Stimulated activated naive CD8-positive, alpha-beta T cell treated with anti-CD3 and anti-CD28 coated beads, Interleukin-15, amount 100 ng/mL, for 72 hours (primary cell): ENCODE data around the gene CMKLR1.
A peak's percentile ranks its signal among the peaks of the same experiment; 100 is the strongest.

Source experiments
- ATAC-seq: fragments of 150-1000 bp; cut with Tn5 transposase; 2 replicates; pipeline ENCODE4 v1.10.0; 2021; ENCODE audit warnings: mild to moderate bottlenecking, moderate library complexity
- DNase-seq, 2 donors: peaks; one replicate each; pipeline ENCODE4 v3.0.0; 2021 to 2022
- H3K27ac Mint-ChIP-seq, 2 donors: one replicate each; pipeline ENCODE4 v1.8.0; 2022; ENCODE audit warnings: mild to moderate bottlenecking in 2 of 2, mixed read lengths in 2 of 2, moderate library complexity in 2 of 2
- H3K27me3 Mint-ChIP-seq: one replicate; pipeline ENCODE4 v1.8.0; 2022; ENCODE audit warnings: mixed read lengths
- H3K4me1 Mint-ChIP-seq: one replicate; pipeline ENCODE4 v1.8.0; 2022; ENCODE audit warnings: mild to moderate bottlenecking, mixed read lengths
- H3K4me3 Mint-ChIP-seq, 2 donors: one replicate each; pipeline ENCODE4 v1.8.0; 2022; ENCODE audit warnings: mild to moderate bottlenecking in 2 of 2, mixed read lengths in 2 of 2, moderate library complexity in 1 of 2
- H3K9me3 Mint-ChIP-seq, 2 donors: one replicate each; pipeline ENCODE4 v1.8.0; 2022; ENCODE audit warnings: mixed read lengths in 2 of 2

CMKLR1 gene

GRCh38 chr12:108265505-108265904 is 73.6 kb downstream of the CMKLR1 start:
- Mint-ChIP-seq H3K4me3 (no peak overlapping the region), H3K27ac (no peak overlapping the region), H3K9me3 (peaks cover 8 to 33% of the 10 kb centered on the region in 2 donors), H3K27me3 (peaks cover 25% of the 10 kb centered on the region), H3K4me1 (no peaks in the 10 kb centered on the region)
- DNase-seq: no peak
- ATAC-seq: no peak

DNA sequence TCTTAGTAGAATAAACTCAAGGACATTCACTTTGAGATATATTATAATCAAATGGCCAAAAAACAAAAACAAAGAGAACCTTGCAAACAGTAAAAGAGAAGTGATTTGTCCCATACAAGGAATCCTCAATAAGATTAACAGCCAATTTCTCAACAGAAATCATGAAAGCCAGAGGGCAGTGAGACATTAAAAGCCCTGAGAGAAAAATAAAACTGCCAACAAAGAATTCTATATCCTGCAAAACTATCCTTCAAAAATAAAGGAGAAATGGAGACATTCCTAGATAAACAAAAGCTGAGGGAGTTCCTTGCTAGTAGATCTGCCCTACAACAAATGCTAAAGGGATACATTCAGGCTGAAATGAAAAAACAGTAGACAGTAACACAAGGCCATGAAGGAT is 78.1 kb downstream of the CMKLR1 start:
- peaks cover 17% of the 10 kb centered on the region for H3K27me3 Mint-ChIP-seq
- peaks cover 14 to 41% of the 10 kb centered on the region in 2 donors for H3K9me3 Mint-ChIP-seq
- DNase-seq (no peak), ATAC-seq (no peak)
- no peak overlapping the region for H3K4me3 Mint-ChIP-seq
- H3K4me1 Mint-ChIP-seq: no peaks in the 10 kb centered on the region
- no peak overlapping the region for H3K27ac Mint-ChIP-seq

DNA sequence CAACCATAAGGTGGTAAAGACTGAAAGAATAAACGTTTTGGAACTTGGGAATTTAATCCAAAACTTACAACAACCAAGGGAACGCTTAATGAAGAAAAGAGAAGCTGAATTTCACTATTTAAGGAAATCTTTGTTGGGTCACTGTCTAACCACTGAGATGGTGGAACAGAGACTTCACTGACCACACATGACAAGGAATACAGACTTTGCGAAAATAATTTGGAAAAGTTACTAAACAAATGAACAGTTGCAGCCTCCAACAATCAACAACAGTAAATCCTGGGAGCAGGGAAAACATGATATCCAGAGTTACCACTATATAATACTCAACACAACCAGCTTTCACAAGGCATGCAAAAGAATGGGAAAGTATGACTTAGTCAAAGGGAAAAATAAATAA is 79.1 kb downstream of the CMKLR1 start:
- Mint-ChIP-seq H3K4me3 (no peak overlapping the region), H3K4me1 (no peaks in the 10 kb centered on the region), H3K27ac (no peak overlapping the region), H3K27me3 (peaks cover 16% of the 10 kb centered on the region), H3K9me3 (peaks cover 14 to 41% of the 10 kb centered on the region in 2 donors)
- ATAC-seq (no peak), DNase-seq (no peak)

GRCh38 chr12:108257610-108258106 is 81.5 kb downstream of the CMKLR1 start:
- no peaks in the 10 kb centered on the region for H3K4me1 Mint-ChIP-seq
- H3K4me3 Mint-ChIP-seq: no peak overlapping the region
- no peak overlapping the region for H3K27ac Mint-ChIP-seq
- H3K27me3 Mint-ChIP-seq: peaks cover 14% of the 10 kb centered on the region
- DNase-seq (no peak), ATAC-seq (no peak)
- H3K9me3 Mint-ChIP-seq: peaks cover 14 to 23% of the 10 kb centered on the region in 2 donors

DNA sequence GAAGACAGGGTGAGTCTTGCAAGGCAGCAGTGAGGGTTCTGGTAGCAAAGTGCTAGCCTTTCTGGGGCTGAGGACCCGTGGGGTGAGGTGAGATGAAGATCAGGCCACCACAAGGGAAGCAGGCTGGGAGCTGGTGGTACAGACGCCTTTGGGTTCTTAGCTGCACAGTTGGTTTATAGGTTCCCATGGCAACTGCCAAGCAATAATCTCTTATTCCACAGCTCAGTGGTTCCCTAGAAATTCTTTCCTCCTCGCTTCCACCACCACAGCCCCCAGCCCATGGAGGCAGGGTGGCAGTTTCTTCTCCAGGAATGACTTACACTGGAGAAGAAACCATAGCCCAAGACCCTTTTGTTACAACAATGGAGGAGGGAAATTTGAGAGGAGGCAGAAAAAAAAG is 82.1 kb downstream of the CMKLR1 start:
- Mint-ChIP-seq H3K4me3 (no peak overlapping the region), H3K4me1 (no peaks in the 10 kb centered on the region), H3K27me3 (peaks cover 14% of the 10 kb centered on the region), H3K27ac (no peak overlapping the region), H3K9me3 (peaks cover 14 to 19% of the 10 kb centered on the region in 2 donors)
- DNase-seq (no peak), ATAC-seq (no peak)

GRCh38 chr12:108255252-108255602 is 83.9 kb downstream of the CMKLR1 start:
- Mint-ChIP-seq H3K4me3 (no peak overlapping the region), H3K27ac (no peak overlapping the region), H3K9me3 (peaks cover 5% of the 10 kb centered on the region in 2 donors), H3K27me3 (peaks cover 14% of the 10 kb centered on the region), H3K4me1 (no peaks in the 10 kb centered on the region)
- ATAC-seq (no peak), DNase-seq (no peak)

DNA sequence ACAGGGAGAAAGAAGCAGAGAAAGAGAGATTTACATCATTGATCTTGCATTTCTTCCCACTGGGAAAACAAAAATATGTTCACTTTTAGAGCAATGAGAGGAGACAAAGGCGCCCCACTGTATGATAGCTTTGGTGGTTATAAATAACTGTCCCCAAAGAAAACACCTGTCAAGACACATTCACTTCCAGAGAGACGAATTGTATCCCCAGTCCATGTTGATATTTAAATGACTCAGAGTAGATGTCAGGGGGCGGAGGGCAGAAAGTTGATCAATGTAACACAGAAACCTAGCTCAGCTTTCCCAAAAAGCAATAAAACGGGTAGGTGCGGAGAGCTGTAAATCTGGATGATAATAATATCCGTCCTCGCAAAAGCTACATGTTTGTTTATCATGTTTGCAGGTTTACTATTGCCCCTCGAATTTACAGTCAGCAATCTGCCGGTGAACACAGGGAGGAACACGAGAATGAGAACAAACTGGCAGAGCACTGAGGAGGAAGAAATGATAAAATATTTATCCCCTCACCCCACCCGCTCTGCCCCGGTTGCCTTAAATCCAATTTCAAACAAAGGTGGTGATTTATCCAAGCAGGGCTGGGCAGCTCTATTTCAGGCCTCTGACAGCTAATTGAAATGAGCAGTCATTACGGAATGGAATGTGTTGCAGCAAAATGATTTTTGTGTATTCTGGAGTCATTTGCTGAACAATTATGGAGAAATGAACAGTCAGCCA is 84.4 kb downstream of the CMKLR1 start:
- Mint-ChIP-seq H3K4me1 (no peaks in the 10 kb centered on the region), H3K27me3 (peaks cover 14% of the 10 kb centered on the region), H3K9me3 (peaks cover 0 to 5% of the 10 kb centered on the region in 2 donors), H3K27ac (no peak overlapping the region), H3K4me3 (no peak overlapping the region)
- DNase-seq (no peak), ATAC-seq (no peak)

GRCh38 chr12:108254030-108254429 is 85.1 kb downstream of the CMKLR1 start:
- ATAC-seq (no peak), DNase-seq (no peak)
- Mint-ChIP-seq H3K27me3 (peaks cover 20% of the 10 kb centered on the region), H3K4me3 (no peak overlapping the region), H3K27ac (peak overlapping the region; percentile 28 to 29), H3K4me1 (no peaks in the 10 kb centered on the region), H3K9me3 (no peaks in the 10 kb centered on the region)

DNA sequence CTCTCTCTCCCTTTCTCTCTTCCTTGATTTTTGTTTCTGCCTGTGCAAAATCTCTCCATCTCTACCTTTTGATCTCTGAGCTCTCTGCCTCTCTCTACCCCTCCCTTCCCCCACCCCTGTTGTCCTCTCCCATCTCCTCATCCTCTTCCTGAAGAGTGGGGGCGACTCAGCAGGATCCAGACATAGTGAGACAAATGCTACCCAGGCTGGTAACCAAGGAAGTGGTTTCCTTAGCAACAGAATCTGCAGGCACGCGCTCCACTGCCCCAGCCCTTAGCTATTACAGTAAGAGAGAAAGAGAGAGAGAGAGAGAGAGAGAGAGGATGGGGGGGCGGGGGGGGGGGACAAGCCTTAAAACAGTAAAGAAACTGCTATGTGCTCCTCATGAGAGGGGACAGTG is 85.6 kb downstream of the CMKLR1 start:
- DNase-seq: no peak
- H3K4me1 Mint-ChIP-seq: no peaks in the 10 kb centered on the region
- H3K27ac Mint-ChIP-seq: peak overlapping the region in 1 of 2 donors; percentile 29
- no peak for ATAC-seq
- peaks cover 25% of the 10 kb centered on the region for H3K27me3 Mint-ChIP-seq
- H3K9me3 Mint-ChIP-seq: no peaks in the 10 kb centered on the region
- no peak overlapping the region for H3K4me3 Mint-ChIP-seq

- Mint-ChIP-seq H3K27me3 (peaks cover 33% of the 10 kb centered on the region), H3K4me1 (no peaks in the 10 kb centered on the region), H3K27ac (no peak overlapping the region), H3K4me3 (no peak overlapping the region), H3K9me3 (no peaks in the 10 kb centered on the region)
- DNase-seq (no peak), ATAC-seq (no peak)
Observed at GRCh38 chr12:108252523-108252922, 86.6 kb downstream of the CMKLR1 start.

GRCh38 chr12:108248011-108248410 is 91.1 kb downstream of the CMKLR1 start:
- Mint-ChIP-seq H3K9me3 (no peaks in the 10 kb centered on the region), H3K27ac (no peak overlapping the region), H3K27me3 (peaks cover 20% of the 10 kb centered on the region), H3K4me1 (no peaks in the 10 kb centered on the region), H3K4me3 (no peak overlapping the region)
- DNase-seq (no peak), ATAC-seq (no peak)

GRCh38 chr12:108247130-108247529 is 92.0 kb downstream of the CMKLR1 start:
- no peak for DNase-seq
- Mint-ChIP-seq H3K4me3 (no peak overlapping the region), H3K9me3 (no peaks in the 10 kb centered on the region), H3K27ac (no peak overlapping the region), H3K4me1 (no peaks in the 10 kb centered on the region), H3K27me3 (peaks cover 19% of the 10 kb centered on the region)
- ATAC-seq: no peak

DNA sequence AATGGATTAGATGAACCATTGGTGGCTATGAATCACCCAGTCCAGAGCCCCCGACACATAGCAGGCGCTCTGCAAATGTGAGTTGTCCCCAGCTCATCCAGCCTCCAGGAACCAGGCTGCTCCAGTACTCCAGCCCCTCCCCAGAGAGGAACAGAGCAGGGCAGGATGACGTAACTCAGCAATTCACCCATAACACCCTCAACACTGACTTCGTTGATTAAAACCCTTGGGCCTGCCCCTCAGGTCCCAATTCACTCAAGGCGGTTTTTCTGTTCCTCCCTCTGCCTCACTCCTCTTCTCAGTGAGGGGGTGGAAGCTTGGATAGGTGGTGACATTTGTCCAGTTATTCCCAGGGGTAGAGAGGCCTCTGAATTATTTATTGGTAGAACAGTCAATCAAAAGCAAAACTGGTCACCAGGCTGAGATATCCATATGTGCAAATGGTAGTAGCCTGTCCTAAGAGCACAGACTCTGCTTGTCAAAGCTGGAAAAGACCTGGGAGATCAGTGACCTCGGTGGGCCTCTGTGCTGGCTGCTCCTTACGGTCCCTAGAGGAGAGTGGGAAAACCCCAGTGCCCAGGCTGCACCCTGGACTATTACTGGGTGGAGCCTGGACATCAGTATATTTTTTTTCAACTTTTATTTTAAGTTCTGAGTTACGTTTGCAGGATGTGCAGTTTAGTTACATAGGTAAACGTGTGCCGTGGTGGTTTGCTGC is 97.0 kb downstream of the CMKLR1 start:
- ATAC-seq (no peak), DNase-seq (no peak)
- H3K9me3 Mint-ChIP-seq: peaks cover 0 to 10% of the 10 kb centered on the region in 2 donors
- peaks cover 25% of the 10 kb centered on the region for H3K27me3 Mint-ChIP-seq
- no peak overlapping the region for H3K27ac Mint-ChIP-seq
- no peaks in the 10 kb centered on the region for H3K4me1 Mint-ChIP-seq
- H3K4me3 Mint-ChIP-seq: no peak overlapping the region

GRCh38 chr12:108240928-108241327 is 98.2 kb downstream of the CMKLR1 start:
- no peak for ATAC-seq
- H3K4me3 Mint-ChIP-seq: no peak overlapping the region

GRCh38 chr12:108240027-108240785 is 98.9 kb downstream of the CMKLR1 start:
- H3K27me3 Mint-ChIP-seq: peaks cover 35% of the 10 kb centered on the region
- no peaks in the 10 kb centered on the region for H3K4me1 Mint-ChIP-seq
- no peak for DNase-seq
- ATAC-seq: no peak
- peaks cover 0 to 10% of the 10 kb centered on the region in 2 donors for H3K9me3 Mint-ChIP-seq
- H3K27ac Mint-ChIP-seq: no peak overlapping the region
- H3K4me3 Mint-ChIP-seq: no peak overlapping the region

More at GRCh38 chr12:108240928-108241327, 98.2 kb downstream of the CMKLR1 start:
- H3K4me1 Mint-ChIP-seq: no peaks in the 10 kb centered on the region
- DNase-seq: no peak
- H3K27ac Mint-ChIP-seq: no peak overlapping the region
- peaks cover 0 to 10% of the 10 kb centered on the region in 2 donors for H3K9me3 Mint-ChIP-seq
- peaks cover 35% of the 10 kb centered on the region for H3K27me3 Mint-ChIP-seq

- DNase-seq (no peak), ATAC-seq (no peak)
- Mint-ChIP-seq H3K27ac (no peak overlapping the region), H3K27me3 (peaks cover 35% of the 10 kb centered on the region), H3K4me1 (no peaks in the 10 kb centered on the region), H3K4me3 (no peak overlapping the region), H3K9me3 (peaks cover 0 to 10% of the 10 kb centered on the region in 2 donors)
Observed at GRCh38 chr12:108239378-108239777, 99.7 kb downstream of the CMKLR1 start.
